Caco-2 (cell line): Measurements from ENCODE around the gene DNM2. TPM values are rescaled to one million over a fixed set of nuclear protein-coding genes. Genes with fewer than 3 reads are reported as not detected.

Experiments
- Bru-seq: library from RNA; stranded (reverse); fragments of 400-500 nt; gene quantifications from one replicate; lab custom pipeline; 2021; lab: Mats Ljungman, UMichigan
- BruChase-seq, 2 experiments: library from RNA; stranded (reverse); fragments of 400-500 nt; gene quantifications; one replicate each; lab custom pipeline; 2021; lab: Mats Ljungman, UMichigan
- BruUV-seq: library from RNA; stranded (reverse); fragments of 400-500 nt; replicated peaks from 2 replicates; lab custom pipeline; 2021; lab: Mats Ljungman, UMichigan
- CTCF ChIA-PET: fragments of 300-600 bp; sonication (Branson Sonifier 250); formaldehyde crosslinking; loops from one replicate; lab custom pipeline; 2022; ENCODE audit warnings: antibody characterized with exemption; lab: Charles Lee
- POLR2A ChIA-PET: fragments of 300-600 bp; sonication (Branson Sonifier 250); formaldehyde crosslinking; loops from one replicate; lab custom pipeline; 2022; ENCODE audit warnings: antibody characterized with exemption; lab: Charles Lee
- DNase-seq, 2 experiments: peaks; one replicate each; pipeline versions ENCODE4 v3.0.0 to v3.0.0-alpha.2; 2020 to 2022
- H3K27me3 ChIP-seq: replicated peaks from 2 replicates; pipeline ENCODE4 v1.6.0; 2011; ENCODE audit warnings: low read length; ENCODE audit not compliant: control insufficient read depth, insufficient read depth
- H3K36me3 ChIP-seq: 2 replicates; pipeline ENCODE4 v1.5.1; 2011; ENCODE audit warnings: low read length; ENCODE audit not compliant: control insufficient read depth, insufficient read depth
- H3K4me1 ChIP-seq: fragments of 250-450 bp; sonication (Bioruptor Pico); 2 replicates; pipeline ENCODE4 v1.5.1; 2020; ENCODE audit warnings: mild to moderate bottlenecking
- H3K4me3 ChIP-seq: 2 replicates; pipeline ENCODE4 v1.5.1; 2011; ENCODE audit warnings: low read depth, mild to moderate bottlenecking, control low read depth, low read length
- H3K9me3 ChIP-seq: fragments of 250-450 bp; sonication (Bioruptor Pico); 2 replicates; pipeline ENCODE4 v1.5.1; 2020; ENCODE audit warnings: mild to moderate bottlenecking, moderate library complexity
- H3K27ac Mint-ChIP-seq: one replicate; pipeline ENCODE4 v1.8.0; 2022; ENCODE audit warnings: mixed read lengths; ENCODE audit not compliant: unreplicated experiment
- H3K27me3 Mint-ChIP-seq: one replicate; pipeline ENCODE4 v1.8.0; 2022; ENCODE audit warnings: mixed read lengths; ENCODE audit not compliant: insufficient read depth, unreplicated experiment
- H3K36me3 Mint-ChIP-seq: one replicate; pipeline ENCODE4 v1.8.0; 2022; ENCODE audit warnings: mild to moderate bottlenecking, mixed read lengths; ENCODE audit not compliant: insufficient read depth, unreplicated experiment
- H3K4me1 Mint-ChIP-seq: one replicate; pipeline ENCODE4 v1.8.0; 2022; ENCODE audit warnings: low read depth, mixed read lengths; ENCODE audit not compliant: unreplicated experiment
- H3K4me3 Mint-ChIP-seq: one replicate; pipeline ENCODE4 v1.8.0; 2022; ENCODE audit warnings: mild to moderate bottlenecking, moderate library complexity, mixed read lengths; ENCODE audit not compliant: unreplicated experiment
- H3K9me3 Mint-ChIP-seq: one replicate; pipeline ENCODE4 v1.8.0; 2022; ENCODE audit warnings: mixed read lengths; ENCODE audit not compliant: unreplicated experiment
- CTCF ChIP-seq, 2 experiments: fragments of 200-600 bp in 1 of 2; IDR thresholded peaks; 1 replicate in 1 of 2; 2 replicates in 1 of 2; pipeline versions ENCODE4 v1.5.1 to v1.8.0; 2011 to 2022; ENCODE audit warnings: antibody characterized with exemption in 1 of 2, control low read depth in 1 of 2, inconsistent platforms in 1 of 2, low read depth in 1 of 2, low read length in 1 of 2, mild to moderate bottlenecking in 1 of 2, moderate library complexity in 1 of 2; ENCODE audit not compliant: insufficient read depth in 1 of 2, severe bottlenecking in 1 of 2, unreplicated experiment in 1 of 2
- intact Hi-C: fragments of 100-400 bp; cut with micrococcal nuclease; formaldehyde crosslinking; loops from one replicate; pipeline ENCODE4 v1.10.0; 2022; ENCODE audit not compliant: unreplicated experiment
- long read RNA-seq: library from polyadenylated mRNA; stranded (forward); transcript quantifications from one replicate; pipeline ENCODE4 v2.0.0, GENCODE V29; 2022
- total RNA-seq: library from RNA; stranded (reverse); gene quantifications from 2 replicates; pipeline ENCODE4 v1.2.3, GENCODE V29; 2022

DNM2 gene
- total RNA-seq = 137 and 138 TPM in 2 replicates
- Bru-seq, nascent RNA = percentile 63 among the genes with signal in this experiment
- BruChase-seq, experiment 1, labeled RNA remaining after a 2-hour chase = percentile 65 among the genes with signal in this experiment
- BruChase-seq, experiment 2, labeled RNA remaining after a 6-hour chase = percentile 72 among the genes with signal in this experiment
- long read RNA-seq, full-length matches to known transcripts = 53 of 110 reads
- long read RNA-seq, partial matches to known transcripts = 19 of 110 reads
- long read RNA-seq, other reads (novel, unspliced or antisense) = 38 of 110 reads

- Histone ChIP-seq H3K4me1 (0 out of 2 replicates have a peak, but pooled peaks cover 5% of the 10 kb centered on the region), H3K27me3 (no peaks in the 10 kb centered on the region), H3K9me3 (no peaks in the 10 kb centered on the region), H3K36me3 (peaks cover 2% of the 10 kb centered on the region; the same call in 1 of the 2 replicates), H3K4me3 (peak within 1 kb of the TSS; percentile 99)
- DNase-seq = peak; percentile 99
- CTCF ChIA-PET = interaction anchor here (0.5 to 1.9 kb wide), 22 partner anchors 9 to 642 kb away, joined by 3 to 20 read pairs (median 4); partner anchors contain the start of genes LDLR, QTRT1 and TMED1
- Mint-ChIP-seq H3K4me1 (peaks cover 8% of the 10 kb centered on the region), H3K36me3 (peaks cover 10% of the 10 kb centered on the region), H3K27ac (peak within 1 kb of the TSS; percentile 76), H3K27me3 (no peaks in the 10 kb centered on the region), H3K9me3 (no peaks in the 10 kb centered on the region), H3K4me3 (peak within 1 kb of the TSS; percentile 93)
- no TSS peak for BruUV-seq
- intact Hi-C loops = loop anchor here (1.0 kb wide), 4 partner anchors 10 to 147 kb away; partner anchors contain the start of gene TMED1
- TF ChIP-seq CTCF (IDR thresholded peaks at IDR 0.05; ENCODE audit: insufficient read depth in 1 of 2, low read depth in 1 of 2, low read length in 1 of 2, severe bottlenecking in 1 of 2, unreplicated experiment in 1 of 2) = peak; percentile 60 to 74
- POLR2A ChIA-PET = interaction anchor here (0.7 to 2.1 kb wide), 5 partner anchors 11 to 147 kb away, joined by 3 to 19 read pairs (median 4); partner anchors contain the start of gene TMED1
Observed at GRCh38 chr19:10717356-10718204, at the start of gene DNM2. Gene DNM2, plus strand, starts transcription at chr19:10718079. Its CDS starts 164 bp downstream, at chr19:10718243.

DNA sequence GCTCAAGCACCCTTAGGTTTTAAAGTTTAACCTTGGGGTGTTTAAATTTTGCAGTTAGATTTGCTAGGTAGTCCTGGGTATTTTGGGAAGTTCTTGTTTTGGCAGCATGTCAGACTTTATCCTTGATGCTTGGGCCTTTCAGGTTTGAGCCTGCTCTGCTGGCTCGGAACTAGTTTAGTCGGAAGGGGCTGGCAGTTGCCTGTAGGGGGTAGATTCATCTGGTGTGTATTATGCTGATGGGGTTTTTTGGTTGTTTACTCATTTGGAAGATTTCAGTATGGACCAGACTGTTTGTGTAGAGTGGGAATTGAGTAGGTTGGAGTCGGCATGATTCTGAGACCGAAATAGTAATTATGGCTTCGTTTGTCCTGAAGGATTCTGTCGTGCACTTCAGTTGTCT, 48.6 kb upstream of the DNM2 start:
- Mint-ChIP-seq H3K4me1 (no peaks in the 10 kb centered on the region), H3K27ac (peak overlapping the region; percentile 40), H3K9me3 (no peaks in the 10 kb centered on the region), H3K36me3 (peaks cover 79% of the 10 kb centered on the region), H3K4me3 (no peak overlapping the region), H3K27me3 (no peaks in the 10 kb centered on the region)
- Histone ChIP-seq H3K4me3 (no peak overlapping the region), H3K9me3 (no peaks in the 10 kb centered on the region), H3K36me3 (0 out of 2 replicates have a peak, but pooled peaks cover 3% of the 10 kb centered on the region), H3K27me3 (no peaks in the 10 kb centered on the region), H3K4me1 (no peaks in the 10 kb centered on the region)
- no peak for DNase-seq
- ChIA-PET CTCF (interaction anchor here (0.7 kb wide), 1 partner anchor 253 kb away, joined by 3 read pairs; no protein-coding TSS in a partner anchor), POLR2A (no interaction called here)
- intact Hi-C loops = no loop called here
- no peak for TF ChIP-seq CTCF (IDR thresholded peaks at IDR 0.05; ENCODE audit: insufficient read depth in 1 of 2, low read depth in 1 of 2, low read length in 1 of 2, severe bottlenecking in 1 of 2, unreplicated experiment in 1 of 2)
- BruUV-seq = no TSS peak

- no peaks in the 10 kb centered on the region for H3K27me3 Mint-ChIP-seq
- POLR2A ChIA-PET = no interaction called here
- no peaks in the 10 kb centered on the region for H3K4me1 Mint-ChIP-seq
- H3K36me3 Mint-ChIP-seq = peaks cover 88% of the 10 kb centered on the region
- no peak for TF ChIP-seq CTCF (IDR thresholded peaks at IDR 0.05; ENCODE audit: insufficient read depth in 1 of 2, low read depth in 1 of 2, low read length in 1 of 2, severe bottlenecking in 1 of 2, unreplicated experiment in 1 of 2)
- CTCF ChIA-PET = no interaction called here
- Histone ChIP-seq H3K4me3 (no peak overlapping the region), H3K4me1 (no peaks in the 10 kb centered on the region), H3K36me3 (0 out of 2 replicates have a peak, but pooled peaks cover 3% of the 10 kb centered on the region), H3K9me3 (no peaks in the 10 kb centered on the region), H3K27me3 (no peaks in the 10 kb centered on the region)
- no TSS peak for BruUV-seq
- no peaks in the 10 kb centered on the region for H3K9me3 Mint-ChIP-seq
- no peak overlapping the region for H3K27ac Mint-ChIP-seq
- H3K4me3 Mint-ChIP-seq = no peak overlapping the region
- DNase-seq = no peak
- intact Hi-C loops = no loop called here
Observed at GRCh38 chr19:10670182-10670581, 47.7 kb upstream of the DNM2 start.
